GM18507 (cell line): ENCODE data around the gene CEMP1.
"Not testable (repeated sequence)": the region's sequence is repeated elsewhere in the genome, so short reads cannot be mapped to it uniquely, and the experiment has no call there.

Experiments
- DNase-seq: peaks from one replicate; pipeline ENCODE4 v3.0.0; 2011; ENCODE audit warnings: low read depth; ENCODE audit not compliant: insufficient read length; ENCODE audit errors: extremely low spot score
- FAIRE-seq: peaks from 2 replicates; lab custom pipeline; 2011; peaks lifted over from hg19 to GRCh38; lab: Jason Lieb, UNC

The CEMP1 gene, protein sequence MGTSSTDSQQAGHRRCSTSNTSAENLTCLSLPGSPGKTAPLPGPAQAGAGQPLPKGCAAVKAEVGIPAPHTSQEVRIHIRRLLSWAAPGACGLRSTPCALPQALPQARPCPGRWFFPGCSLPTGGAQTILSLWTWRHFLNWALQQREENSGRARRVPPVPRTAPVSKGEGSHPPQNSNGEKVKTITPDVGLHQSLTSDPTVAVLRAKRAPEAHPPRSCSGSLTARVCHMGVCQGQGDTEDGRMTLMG

GRCh38 chr16:2531371-2531695 lies at the start of gene CEMP1:
TSS of gene CEMP1 (minus strand) at chr16:2531408. CDS start at chr16:2531073, 335 bp downstream.
- DNase-seq: no peak
- no peak for FAIRE-seq

GRCh38 chr16:2580818-2581217 lies 49.6 kb upstream of the CEMP1 start:
- DNase-seq, FAIRE-seq: not testable (repeated sequence)

DNA sequence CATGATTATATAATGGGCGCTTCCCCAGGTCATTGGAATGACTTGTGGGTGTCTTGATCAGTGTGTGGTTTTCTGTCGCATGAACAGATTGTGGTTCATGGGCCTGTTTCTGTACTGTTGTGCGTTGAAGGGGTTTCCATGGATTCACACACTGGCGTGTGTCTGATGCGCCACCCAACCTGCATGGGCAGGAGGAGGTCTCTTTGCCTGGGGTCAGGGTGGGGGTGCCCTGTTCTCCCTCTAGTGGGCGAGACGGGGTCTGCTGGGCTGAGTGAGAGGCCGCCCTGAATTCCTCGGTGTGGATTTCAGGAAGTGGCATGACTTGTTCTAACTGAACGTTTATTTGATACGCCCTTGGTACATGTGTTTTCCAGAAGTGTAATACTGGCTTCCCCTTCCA lies 48.9 kb upstream of the CEMP1 start:
- FAIRE-seq, DNase-seq: not testable (repeated sequence)

- not testable (repeated sequence) for DNase-seq, FAIRE-seq
These were observed 47.7 kb upstream of the CEMP1 start for GRCh38 chr16:2578905-2579304.

GRCh38 chr16:2577044-2577443 lies 45.8 kb upstream of the CEMP1 start:
- DNase-seq, FAIRE-seq: not testable (repeated sequence)

GRCh38 chr16:2575839-2576238 lies 44.6 kb upstream of the CEMP1 start:
- FAIRE-seq: not testable (repeated sequence)

DNA sequence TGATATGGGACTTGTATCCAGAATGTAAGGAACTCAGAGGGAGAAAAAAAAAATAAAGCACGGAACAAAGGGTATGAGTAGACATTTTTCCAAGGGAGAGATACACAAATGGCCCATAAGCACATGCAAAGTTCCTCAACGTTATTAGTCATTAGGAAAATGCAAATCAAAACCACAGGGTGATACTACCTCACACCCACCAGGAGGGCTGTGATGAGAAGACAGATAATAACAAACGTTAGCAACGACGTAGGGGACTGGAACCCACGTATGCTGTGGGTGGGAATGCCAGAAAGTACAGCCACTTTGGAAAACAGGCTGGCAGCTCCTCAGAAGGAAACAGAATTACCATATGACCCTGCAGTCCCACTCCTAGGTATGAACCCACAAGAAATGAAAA lies 41.5 kb upstream of the CEMP1 start:
- peak; percentile 65 for FAIRE-seq
- DNase-seq: not testable (repeated sequence)

More at GRCh38 chr16:2575839-2576238, 44.6 kb upstream of the CEMP1 start:
- DNase-seq: not testable (repeated sequence)

- not testable (repeated sequence) for DNase-seq
- peak; percentile 69 for FAIRE-seq
These were observed 37.4 kb upstream of the CEMP1 start for GRCh38 chr16:2568573-2568972.

GRCh38 chr16:2567506-2567905 lies 36.3 kb upstream of the CEMP1 start:
- not testable (repeated sequence) for FAIRE-seq, DNase-seq

DNA sequence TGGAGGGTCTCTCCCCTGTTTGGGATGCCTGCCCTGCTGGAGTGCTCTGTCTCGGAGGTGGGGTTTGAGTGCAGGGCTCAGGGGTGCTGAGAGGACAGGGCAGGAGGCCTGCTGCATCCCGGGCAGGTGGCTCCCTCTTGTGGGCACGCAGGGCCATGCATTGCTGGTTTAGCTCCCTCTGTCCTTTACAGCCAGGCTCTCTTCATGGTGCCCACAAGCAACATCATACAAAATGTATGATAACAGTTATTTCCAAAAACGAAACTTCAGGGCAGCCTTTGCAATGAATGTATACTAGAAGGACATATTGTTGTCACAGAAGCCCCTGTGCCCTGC lies 29.6 kb upstream of the CEMP1 start:
- FAIRE-seq: peak; percentile 83
- not testable (repeated sequence) for DNase-seq

DNA sequence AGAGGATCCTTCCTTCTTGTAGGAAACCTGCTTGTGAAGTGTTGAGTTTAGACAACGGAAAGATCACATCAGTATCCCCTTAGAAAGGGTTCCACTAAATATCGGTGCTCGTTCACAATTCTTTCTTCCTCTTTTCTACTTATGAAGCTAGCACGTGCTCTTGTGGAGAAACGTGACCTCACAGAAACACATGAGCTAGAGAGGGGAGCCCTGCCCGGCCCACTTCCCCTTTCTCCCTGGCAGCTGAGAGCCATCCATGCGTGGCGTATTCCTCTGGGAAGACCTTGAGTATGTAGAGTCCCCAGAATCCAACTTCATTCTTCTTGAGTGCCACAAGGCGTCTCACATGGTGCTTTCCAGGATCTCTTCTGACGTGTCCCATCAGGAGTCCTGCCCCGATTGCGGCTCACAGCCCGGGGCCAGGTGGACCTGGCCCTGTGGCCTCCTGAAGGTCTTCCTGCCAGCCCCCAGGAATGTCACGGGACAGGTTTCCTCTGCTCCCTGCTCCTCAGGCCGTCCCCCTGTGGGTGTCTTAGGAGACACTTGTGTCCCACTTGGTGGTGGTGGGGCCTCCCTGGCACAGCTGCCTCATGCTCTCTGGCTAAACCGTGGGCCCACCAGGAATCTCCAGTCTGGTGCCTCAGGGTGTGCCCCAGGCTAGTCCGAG lies 29.1 kb upstream of the CEMP1 start:
- DNase-seq: not testable (repeated sequence)
- FAIRE-seq: peak; percentile 52

DNA sequence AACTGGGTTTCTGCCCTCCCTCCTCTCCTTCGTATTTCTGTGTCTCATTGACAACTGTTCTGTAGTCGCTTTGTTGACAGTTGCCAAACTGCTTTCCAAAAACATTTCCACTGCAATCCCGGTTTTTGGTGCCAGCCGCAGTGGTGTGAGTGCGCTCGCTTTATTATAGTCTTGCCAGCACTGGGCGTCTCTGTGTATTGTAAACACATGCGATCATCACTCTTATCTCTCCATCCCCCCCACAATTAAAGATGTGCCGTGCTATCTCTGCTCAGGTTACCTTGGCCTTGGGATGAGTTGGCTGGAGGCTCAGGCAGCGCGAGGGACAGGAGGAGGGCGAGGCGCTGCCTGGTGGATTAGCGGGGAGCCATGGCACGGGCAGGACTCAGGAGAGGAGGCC lies 25.9 kb upstream of the CEMP1 start:
- not testable (repeated sequence) for DNase-seq, FAIRE-seq

DNA sequence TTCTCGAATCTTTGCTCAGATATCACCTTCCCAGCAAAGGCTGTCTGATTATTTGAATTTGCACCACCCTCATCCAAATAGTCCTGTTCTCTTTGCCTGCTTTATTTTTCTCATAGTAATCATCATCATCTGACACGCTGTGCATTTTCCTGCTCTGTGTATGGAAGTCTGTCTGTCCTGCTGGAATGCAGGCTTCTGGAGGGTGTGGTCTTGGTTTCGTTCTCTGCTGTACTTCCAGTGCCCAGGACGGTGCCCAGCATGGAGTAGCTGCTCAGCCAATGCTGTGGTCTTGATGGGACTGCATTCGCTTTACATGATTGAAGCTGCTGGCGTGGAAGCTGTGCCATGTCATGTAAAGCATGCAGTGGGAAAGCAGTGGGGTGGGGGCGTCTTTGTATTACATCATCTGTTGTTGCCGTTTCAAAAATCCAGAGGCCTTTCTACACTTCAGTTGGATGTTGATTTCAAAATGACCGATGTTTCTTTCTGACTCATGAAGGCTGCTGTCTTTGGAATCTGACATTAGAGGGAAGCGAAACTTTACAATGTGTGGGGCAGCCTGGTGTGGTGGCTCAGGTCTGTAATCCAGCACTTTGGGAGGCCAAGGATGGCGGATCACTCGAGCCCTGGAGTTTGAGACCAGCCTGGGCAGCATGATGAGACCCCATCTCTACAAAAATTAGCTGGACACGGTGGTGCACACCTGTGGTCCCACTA lies 23.7 kb upstream of the CEMP1 start:
- peak; percentile 9 for FAIRE-seq
- DNase-seq: not testable (repeated sequence)

DNA sequence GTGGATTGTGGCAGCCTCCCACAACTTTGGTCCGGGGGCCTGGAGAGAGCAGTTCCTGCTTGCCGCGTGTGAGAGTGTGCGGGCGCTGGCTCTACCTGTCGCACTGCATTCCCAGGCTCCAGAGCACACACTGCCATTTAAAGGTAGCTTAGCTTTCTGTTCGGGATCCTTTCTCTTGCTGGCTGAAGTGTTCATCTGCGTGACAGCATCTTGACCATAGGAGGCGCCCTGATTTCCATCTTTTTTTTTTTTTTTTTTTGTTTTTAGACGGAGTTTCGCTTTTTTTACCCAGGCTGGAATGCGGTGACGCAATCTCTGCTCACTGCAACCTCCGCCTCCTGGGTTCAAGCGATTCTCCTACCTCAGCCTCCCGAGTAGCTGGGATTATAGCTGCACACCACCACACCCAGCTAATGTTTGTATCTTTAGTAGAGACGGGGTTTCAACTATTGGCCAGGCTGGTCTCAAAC lies 20.2 kb upstream of the CEMP1 start:
- DNase-seq, FAIRE-seq: not testable (repeated sequence)

DNA sequence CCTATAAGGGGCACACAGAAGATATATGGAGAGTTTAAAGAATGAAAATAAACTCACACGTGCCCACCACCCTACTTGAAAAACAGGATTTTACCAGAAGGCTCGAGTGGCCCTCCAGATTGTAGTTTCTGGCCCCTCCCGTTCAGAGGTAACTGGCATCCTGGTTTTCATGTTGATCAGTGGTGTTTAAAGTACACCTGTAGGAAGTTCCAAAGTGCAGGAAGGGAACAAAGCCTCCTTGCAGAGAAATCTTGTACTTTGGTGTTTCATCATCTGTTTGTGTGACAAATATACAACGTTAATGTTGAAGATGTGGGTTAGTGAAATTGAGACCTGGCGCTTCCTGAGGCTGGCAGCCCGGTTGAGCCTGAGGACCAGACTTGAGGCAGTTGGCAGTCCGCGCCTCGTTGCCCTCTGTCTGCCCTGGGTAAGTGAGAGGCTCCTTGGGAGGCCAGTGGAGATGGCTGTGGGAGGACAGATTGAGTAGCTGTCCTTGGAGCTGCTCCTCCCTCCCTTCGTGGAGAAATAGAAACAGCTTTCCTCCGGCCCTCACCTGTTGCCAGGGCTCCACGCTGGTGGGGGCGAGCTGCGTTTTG lies 19.2 kb upstream of the CEMP1 start:
- FAIRE-seq, DNase-seq: not testable (repeated sequence)

GRCh38 chr16:2543771-2544170 lies 12.6 kb upstream of the CEMP1 start:
- FAIRE-seq, DNase-seq: not testable (repeated sequence)

DNA sequence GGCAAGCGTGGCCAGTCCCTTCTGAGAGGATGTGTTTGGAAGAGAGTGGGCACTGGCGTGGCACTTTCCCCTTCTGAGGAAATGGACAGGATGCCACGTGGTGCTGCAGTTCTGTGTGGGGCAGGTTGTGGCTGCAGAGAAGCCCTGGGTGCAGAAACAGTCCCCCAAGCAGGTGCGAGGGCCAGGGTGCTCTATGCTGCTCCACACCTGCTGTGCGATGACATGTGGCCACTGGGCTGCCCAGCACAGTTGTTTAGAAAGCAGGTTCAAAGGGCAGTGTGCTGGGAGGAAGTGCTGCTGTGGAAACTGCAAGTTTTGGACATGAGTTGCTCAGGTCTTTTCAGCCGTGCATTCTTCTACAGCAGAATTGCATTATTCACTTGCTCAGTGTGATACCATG lies 10.2 kb upstream of the CEMP1 start:
- not testable (repeated sequence) for DNase-seq, FAIRE-seq

DNA sequence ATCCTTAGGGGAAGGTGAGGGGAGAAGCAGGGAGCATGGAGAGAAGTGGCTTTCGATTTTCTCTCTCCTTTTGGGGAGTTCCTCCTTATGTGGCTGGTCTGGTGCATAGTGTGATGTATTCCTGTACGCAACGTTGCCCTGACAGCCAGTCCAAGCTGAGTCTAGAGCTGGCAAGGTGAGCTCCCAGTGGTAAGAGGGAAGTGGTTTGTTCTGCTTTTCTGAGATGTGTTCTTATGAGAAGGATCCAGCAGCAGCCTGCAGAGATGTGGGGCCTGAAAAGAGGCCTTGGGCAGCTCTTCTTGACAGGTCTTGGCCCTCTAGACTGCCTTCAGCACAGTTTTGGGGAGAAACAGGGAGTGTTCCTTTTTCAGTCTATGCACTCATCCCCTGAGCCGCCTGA lies 9.7 kb upstream of the CEMP1 start:
- not testable (repeated sequence) for DNase-seq
- FAIRE-seq: peak; percentile 59

DNA sequence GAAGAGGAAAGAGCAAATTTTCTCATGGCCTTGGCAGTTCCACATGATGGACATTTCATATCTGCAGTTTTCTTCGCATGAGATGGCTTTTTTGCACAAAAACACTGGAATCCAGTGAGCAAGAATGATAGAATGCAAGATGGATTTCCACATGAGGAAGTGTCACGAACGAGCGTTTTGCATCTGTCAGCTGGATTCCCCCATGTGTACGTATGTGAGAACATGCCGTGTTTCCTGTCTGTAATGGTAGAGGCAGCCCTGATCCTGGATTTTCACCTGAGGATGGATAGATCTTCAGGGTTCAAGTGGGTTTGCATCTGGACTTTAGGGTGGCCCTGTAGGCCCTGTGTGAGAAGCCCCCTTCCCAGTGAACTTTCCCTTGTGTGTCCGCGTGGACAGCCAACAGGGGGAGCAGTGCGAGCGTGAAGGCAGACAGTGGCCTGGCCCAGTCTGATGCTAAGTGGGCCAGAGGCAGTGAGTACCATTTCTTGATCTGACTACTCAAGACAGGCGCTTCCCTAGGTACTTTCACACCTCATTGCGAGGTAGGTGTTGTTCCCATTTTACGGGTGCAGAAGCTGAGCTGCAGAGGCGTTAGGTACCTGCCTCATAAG lies 8.7 kb upstream of the CEMP1 start:
- FAIRE-seq: peak; percentile 63
- not testable (repeated sequence) for DNase-seq
